Keratinocyte (primary cell): ENCODE measurements around the gene ANKHD1. TPM values are rescaled to one million over a fixed set of nuclear protein-coding genes. Genes with fewer than 3 reads are reported as not detected.

Experiments
- DNase-seq: peaks from one replicate; pipeline ENCODE4 v3.0.0-alpha.2; 2011; ENCODE audit warnings: low read depth, missing footprints, low spot score
- FAIRE-seq: peaks from 2 replicates; lab custom pipeline; 2011; peaks lifted over from hg19 to GRCh38; lab: Jason Lieb, UNC
- H2AFZ ChIP-seq: 2 replicates; pipeline ENCODE4 v1.6.0; 2012; ENCODE audit warnings: low read length, control low read depth, inconsistent platforms; ENCODE audit not compliant: control insufficient read depth
- H3K27ac ChIP-seq: 2 replicates; pipeline ENCODE4 v1.5.1; 2011; ENCODE audit warnings: low read length; ENCODE audit not compliant: control insufficient read depth, insufficient read depth
- H3K27me3 ChIP-seq: 3 replicates; pipeline ENCODE4 v1.6.0; 2011; ENCODE audit warnings: low read length; ENCODE audit not compliant: control insufficient read depth, insufficient read depth; ENCODE audit errors: extremely low read depth
- H3K36me3 ChIP-seq, 2 experiments: 2 replicates in 1 of 2; 3 replicates in 1 of 2; pipeline ENCODE4 v1.5.1; 2011; ENCODE audit warnings: low read length in 2 of 2, mild to moderate bottlenecking in 1 of 2; ENCODE audit not compliant: control insufficient read depth in 2 of 2, insufficient read depth in 2 of 2; ENCODE audit errors: extremely low read depth in 1 of 2
- H3K4me1 ChIP-seq: 3 replicates; pipeline ENCODE4 v1.5.1; 2011; ENCODE audit warnings: low read length; ENCODE audit not compliant: control insufficient read depth, insufficient read depth; ENCODE audit errors: extremely low read depth
- H3K4me2 ChIP-seq: 3 replicates; pipeline ENCODE4 v1.6.0; 2011; ENCODE audit warnings: low read depth, low read length; ENCODE audit not compliant: control insufficient read depth, insufficient read depth; ENCODE audit errors: extremely low read depth
- H3K4me3 ChIP-seq, 3 experiments: fragments of 200-600 bp in 1 of 3; sonication (generic) in 1 of 3; 2 replicates in 2 of 3; 3 replicates in 1 of 3; pipeline ENCODE4 v1.5.1; 2011 to 2016; ENCODE audit warnings: low read length in 3 of 3, mild to moderate bottlenecking in 3 of 3, control low read depth in 2 of 3, inconsistent platforms in 1 of 3, low read depth in 1 of 3, mixed read lengths in 1 of 3, mixed run types in 1 of 3, moderate library complexity in 1 of 3; ENCODE audit not compliant: control insufficient read depth in 2 of 3, insufficient read depth in 2 of 3; ENCODE audit errors: extremely low read depth in 1 of 3
- H3K79me2 ChIP-seq: 2 replicates; pipeline ENCODE4 v1.6.0; 2012; ENCODE audit warnings: low read length; ENCODE audit not compliant: control insufficient read depth, insufficient read depth
- H3K9ac ChIP-seq: 3 replicates; pipeline ENCODE4 v1.6.0; 2011; ENCODE audit warnings: low read length; ENCODE audit not compliant: control insufficient read depth, insufficient read depth; ENCODE audit errors: extremely low read depth
- H3K9me1 ChIP-seq: 3 replicates; pipeline ENCODE4 v1.6.0; 2011; ENCODE audit warnings: low read length; ENCODE audit not compliant: control insufficient read depth, insufficient read depth; ENCODE audit errors: extremely low read depth
- H3K9me3 ChIP-seq: 2 replicates; pipeline ENCODE4 v1.5.1; 2012; ENCODE audit warnings: low read depth, low read length; ENCODE audit not compliant: control insufficient read depth
- H4K20me1 ChIP-seq: 3 replicates; pipeline ENCODE4 v1.6.0; 2011; ENCODE audit warnings: low read length; ENCODE audit not compliant: control insufficient read depth, insufficient read depth; ENCODE audit errors: extremely low read depth
- EZH2 ChIP-seq: IDR thresholded peaks from one replicate; pipeline ENCODE4 v1.6.1; 2012; ENCODE audit warnings: inconsistent platforms, mild to moderate bottlenecking, low read length, moderate library complexity
- dilution Hi-C: fragments of 300-500 bp; cut with MboI; formaldehyde crosslinking; loops from one replicate; pipeline ENCODE4 v1.7.0; 2020; ENCODE audit warnings: low sequenced_read_pairs; ENCODE audit not compliant: extremely low pct_ligation_motif_present
- polyA plus RNA-seq, 5 experiments: library from polyadenylated mRNA; depleted of rRNA in 3 of 5; stranded (reverse) in 3 of 5; stranded (forward) in 1 of 5; unstranded in 1 of 5; fragments of >200 nt; gene quantifications; 1 replicate in 1 of 5; 2 replicates in 3 of 5; 3 replicates in 1 of 5; pipeline versions ENCODE4 v1.2.1 to v1.2.3, GENCODE V29; 2011 to 2012; ENCODE audit warnings: missing spikeins in 2 of 5, low read depth in 1 of 5, low replicate concordance in 1 of 5
- TF ChIP-seq, protein P1 (sequence below), 3 experiments: IDR thresholded peaks in 1 of 3; conservative IDR thresholded peaks in 1 of 3; optimal IDR thresholded peaks in 1 of 3; 2 replicates in 2 of 3; 3 replicates in 1 of 3; pipeline versions ENCODE3 to v1.5.1; 2011; ENCODE audit warnings: low read length in 3 of 3, mild to moderate bottlenecking in 3 of 3, moderate library complexity in 2 of 3, control low read depth in 1 of 3, inconsistent platforms in 1 of 3; ENCODE audit not compliant: insufficient read depth in 2 of 3; ENCODE audit errors: extremely low read depth in 1 of 3

The ANKHD1 gene
- polyA plus RNA-seq, 1 donor (not counting 4 experiments of a cell fraction or from before 2014, with no cell fraction given), result 65.9 TPM

DNA sequence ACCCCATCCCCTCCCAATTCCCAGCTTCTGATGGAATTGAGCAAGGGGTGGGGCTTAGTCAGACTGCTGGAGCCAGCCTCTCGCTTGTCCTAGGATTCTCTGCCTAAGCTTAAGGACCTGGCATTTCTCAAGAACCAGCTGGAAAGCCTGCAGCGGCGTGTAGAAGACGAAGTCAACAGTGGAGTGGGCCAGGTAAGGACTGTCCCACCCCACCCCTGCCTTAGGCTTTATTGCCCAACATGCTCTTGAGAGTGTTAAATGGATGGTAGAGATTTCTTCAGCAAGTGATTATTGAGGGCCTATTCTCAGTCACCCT is 164.1 kb downstream of the ANKHD1 start:
- peak overlapping the region; percentile 90 for H3K4me2 ChIP-seq
- peak overlapping the region; percentile 93 for H3K27ac ChIP-seq
- no peak overlapping the region for H3K9ac ChIP-seq

DNA sequence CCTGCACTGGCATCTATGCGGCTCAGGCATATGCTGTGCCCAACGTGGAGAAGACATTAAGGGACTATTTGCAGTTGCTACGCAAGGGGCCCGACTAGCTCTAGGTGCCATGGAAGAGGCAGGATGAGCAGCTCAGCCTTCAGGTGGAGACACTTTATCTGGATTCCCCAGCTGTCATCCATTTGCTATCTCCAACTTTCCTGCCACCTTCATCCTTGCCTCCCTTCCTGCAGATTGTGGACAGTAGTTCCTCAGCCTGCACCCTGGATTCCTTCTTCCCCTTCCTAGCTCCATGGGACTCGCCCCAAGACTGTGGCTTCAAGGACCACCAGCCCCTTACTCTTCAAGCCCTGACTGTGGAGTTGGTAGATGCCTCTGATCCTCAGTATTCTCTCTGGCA is 165.0 kb downstream of the ANKHD1 start:
- no peak overlapping the region for H2AFZ ChIP-seq
- peaks cover 18 to 23% of the 10 kb centered on the region in 2 experiments for H3K36me3 ChIP-seq
- no peaks in the 10 kb centered on the region for H3K27me3 ChIP-seq
- dilution Hi-C loops, result no loop called here
- no peak for DNase-seq
- no peak overlapping the region for H3K9ac ChIP-seq
- H3K4me1 ChIP-seq, result peaks cover 23% of the 10 kb centered on the region
- H4K20me1 ChIP-seq, result no peaks in the 10 kb centered on the region
- H3K4me2 ChIP-seq, result no peak overlapping the region
- no peaks in the 10 kb centered on the region for H3K9me3 ChIP-seq
- H3K4me3 ChIP-seq, result no peak overlapping the region
- peaks cover 26% of the 10 kb centered on the region for H3K79me2 ChIP-seq
- no peak overlapping the region for H3K27ac ChIP-seq
- no peak for TF ChIP-seq EZH2
- TF ChIP-seq, protein P1, sequence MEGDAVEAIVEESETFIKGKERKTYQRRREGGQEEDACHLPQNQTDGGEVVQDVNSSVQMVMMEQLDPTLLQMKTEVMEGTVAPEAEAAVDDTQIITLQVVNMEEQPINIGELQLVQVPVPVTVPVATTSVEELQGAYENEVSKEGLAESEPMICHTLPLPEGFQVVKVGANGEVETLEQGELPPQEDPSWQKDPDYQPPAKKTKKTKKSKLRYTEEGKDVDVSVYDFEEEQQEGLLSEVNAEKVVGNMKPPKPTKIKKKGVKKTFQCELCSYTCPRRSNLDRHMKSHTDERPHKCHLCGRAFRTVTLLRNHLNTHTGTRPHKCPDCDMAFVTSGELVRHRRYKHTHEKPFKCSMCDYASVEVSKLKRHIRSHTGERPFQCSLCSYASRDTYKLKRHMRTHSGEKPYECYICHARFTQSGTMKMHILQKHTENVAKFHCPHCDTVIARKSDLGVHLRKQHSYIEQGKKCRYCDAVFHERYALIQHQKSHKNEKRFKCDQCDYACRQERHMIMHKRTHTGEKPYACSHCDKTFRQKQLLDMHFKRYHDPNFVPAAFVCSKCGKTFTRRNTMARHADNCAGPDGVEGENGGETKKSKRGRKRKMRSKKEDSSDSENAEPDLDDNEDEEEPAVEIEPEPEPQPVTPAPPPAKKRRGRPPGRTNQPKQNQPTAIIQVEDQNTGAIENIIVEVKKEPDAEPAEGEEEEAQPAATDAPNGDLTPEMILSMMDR (optimal IDR thresholded peaks at IDR 0.05 in 1 of 3, IDR thresholded peaks at IDR 0.05 in 1 of 3, conservative IDR thresholded peaks at IDR 0.05 in 1 of 3; ENCODE audit: extremely low read depth in 1 of 3, insufficient read depth in 2 of 3, low read length in 3 of 3), result no peak
- FAIRE-seq, result no peak
- no peaks in the 10 kb centered on the region for H3K9me1 ChIP-seq

More for the DNA sequence above, 164.1 kb downstream of the ANKHD1 start:
- H2AFZ ChIP-seq, result no peak overlapping the region
- no peaks in the 10 kb centered on the region for H3K27me3 ChIP-seq
- peaks cover 26% of the 10 kb centered on the region for H3K79me2 ChIP-seq
- H3K9me3 ChIP-seq, result no peaks in the 10 kb centered on the region
- H3K9me1 ChIP-seq, result no peaks in the 10 kb centered on the region
- peak overlapping the region; percentile 73 to 95 (median 87) for H3K4me3 ChIP-seq
- peaks cover 23% of the 10 kb centered on the region for H3K4me1 ChIP-seq
- FAIRE-seq (no peak), DNase-seq (no peak)
- no peaks in the 10 kb centered on the region for H4K20me1 ChIP-seq
- dilution Hi-C loops, result no loop called here
- peaks cover 18 to 23% of the 10 kb centered on the region in 2 experiments for H3K36me3 ChIP-seq
- TF ChIP-seq, protein P1 (optimal IDR thresholded peaks at IDR 0.05 in 1 of 3, IDR thresholded peaks at IDR 0.05 in 1 of 3, conservative IDR thresholded peaks at IDR 0.05 in 1 of 3; ENCODE audit: extremely low read depth in 1 of 3, insufficient read depth in 2 of 3, low read length in 3 of 3), result no peak
- no peak for TF ChIP-seq EZH2
